ENCODE data around the gene MPPED2. TPM values are rescaled to one million over a fixed set of nuclear protein-coding genes. Genes with fewer than 3 reads are reported as not detected.

The MPPED2 gene
- total RNA-seq, 4 donors from 2014 or later: 0.51 to 19.5 (median 9.3) TPM

DNA sequence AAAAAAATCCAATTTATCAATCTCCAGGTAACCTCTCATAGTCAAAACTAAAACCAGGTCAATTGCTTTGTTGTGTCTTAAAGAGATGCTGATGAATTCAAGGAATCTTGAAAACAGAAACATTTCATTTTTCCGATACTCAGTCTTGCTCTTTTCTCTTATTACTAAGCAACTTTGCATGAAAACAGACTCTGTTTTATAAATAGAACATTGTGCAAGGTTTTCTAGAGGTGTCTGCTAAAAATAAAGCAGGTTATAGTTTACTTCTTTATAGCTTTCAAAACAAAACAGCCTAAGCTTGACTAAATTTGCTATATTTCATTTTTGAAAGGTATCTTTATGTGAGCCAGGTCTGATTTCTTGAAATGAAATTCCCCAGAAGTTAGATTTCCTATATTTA, 154.0 kb downstream of the MPPED2 start:
- Histone ChIP-seq H3K4me3 (no peak overlapping the region), H3K9me3 (no peaks in the 10 kb centered on the region), H3K27me3 (no peaks in the 10 kb centered on the region), H3K36me3 (no peaks in the 10 kb centered on the region), H3K27ac (peak overlapping the region in 1 of 2 donors; percentile 67), H3K4me1 (no peaks in the 10 kb centered on the region)
- intact Hi-C loops (cut with DNase I; ENCODE audit: low total_unique reads): no loop called here
- DNase-seq: no peak
- TF ChIP-seq POLR2A (IDR thresholded peaks at IDR 0.05): no peak
- TF ChIP-seq, protein P1, sequence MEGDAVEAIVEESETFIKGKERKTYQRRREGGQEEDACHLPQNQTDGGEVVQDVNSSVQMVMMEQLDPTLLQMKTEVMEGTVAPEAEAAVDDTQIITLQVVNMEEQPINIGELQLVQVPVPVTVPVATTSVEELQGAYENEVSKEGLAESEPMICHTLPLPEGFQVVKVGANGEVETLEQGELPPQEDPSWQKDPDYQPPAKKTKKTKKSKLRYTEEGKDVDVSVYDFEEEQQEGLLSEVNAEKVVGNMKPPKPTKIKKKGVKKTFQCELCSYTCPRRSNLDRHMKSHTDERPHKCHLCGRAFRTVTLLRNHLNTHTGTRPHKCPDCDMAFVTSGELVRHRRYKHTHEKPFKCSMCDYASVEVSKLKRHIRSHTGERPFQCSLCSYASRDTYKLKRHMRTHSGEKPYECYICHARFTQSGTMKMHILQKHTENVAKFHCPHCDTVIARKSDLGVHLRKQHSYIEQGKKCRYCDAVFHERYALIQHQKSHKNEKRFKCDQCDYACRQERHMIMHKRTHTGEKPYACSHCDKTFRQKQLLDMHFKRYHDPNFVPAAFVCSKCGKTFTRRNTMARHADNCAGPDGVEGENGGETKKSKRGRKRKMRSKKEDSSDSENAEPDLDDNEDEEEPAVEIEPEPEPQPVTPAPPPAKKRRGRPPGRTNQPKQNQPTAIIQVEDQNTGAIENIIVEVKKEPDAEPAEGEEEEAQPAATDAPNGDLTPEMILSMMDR (IDR thresholded peaks at IDR 0.05): no peak

DNA sequence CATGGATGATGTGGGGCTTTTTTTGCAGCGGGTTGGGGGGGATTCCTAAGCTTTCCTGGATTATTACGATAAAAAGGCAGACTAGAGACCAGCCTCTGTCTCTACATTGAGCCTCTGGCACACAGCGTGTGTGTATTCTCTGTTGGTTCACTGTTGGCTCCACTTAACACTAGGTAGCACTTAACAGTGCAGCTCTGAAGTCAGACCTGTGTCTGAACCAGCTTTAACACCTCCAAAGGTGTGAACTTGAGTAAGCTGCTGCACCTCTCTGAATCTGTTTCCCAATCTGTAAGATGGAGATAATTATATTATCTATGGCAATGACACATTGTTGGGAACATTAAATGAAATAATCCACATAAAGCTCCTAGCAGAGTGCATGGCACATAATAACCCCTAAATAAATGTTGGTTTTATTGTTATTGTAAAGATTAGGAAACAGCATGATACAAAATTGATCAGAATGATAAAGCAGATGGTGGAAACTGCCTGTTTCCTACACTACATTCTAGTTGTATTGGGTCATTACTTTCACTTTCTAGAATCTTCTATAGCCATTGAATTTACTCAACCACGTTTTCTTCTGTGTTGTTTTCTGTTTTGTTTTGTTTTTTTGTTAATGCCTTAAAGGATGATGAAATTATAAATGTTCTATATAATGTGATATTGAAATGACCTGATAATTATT, 154.9 kb downstream of the MPPED2 start:
- intact Hi-C loops (cut with DNase I; ENCODE audit: low total_unique reads): no loop called here
- Histone ChIP-seq H3K9me3 (no peaks in the 10 kb centered on the region), H3K36me3 (no peaks in the 10 kb centered on the region), H3K4me3 (no peak overlapping the region), H3K27me3 (no peaks in the 10 kb centered on the region), H3K4me1 (no peaks in the 10 kb centered on the region), H3K27ac (peak overlapping the region in 1 of 2 donors; percentile 67)
- no peak for TF ChIP-seq POLR2A (IDR thresholded peaks at IDR 0.05)
- TF ChIP-seq, protein P1 (IDR thresholded peaks at IDR 0.05): no peak
- no peak for DNase-seq

DNA sequence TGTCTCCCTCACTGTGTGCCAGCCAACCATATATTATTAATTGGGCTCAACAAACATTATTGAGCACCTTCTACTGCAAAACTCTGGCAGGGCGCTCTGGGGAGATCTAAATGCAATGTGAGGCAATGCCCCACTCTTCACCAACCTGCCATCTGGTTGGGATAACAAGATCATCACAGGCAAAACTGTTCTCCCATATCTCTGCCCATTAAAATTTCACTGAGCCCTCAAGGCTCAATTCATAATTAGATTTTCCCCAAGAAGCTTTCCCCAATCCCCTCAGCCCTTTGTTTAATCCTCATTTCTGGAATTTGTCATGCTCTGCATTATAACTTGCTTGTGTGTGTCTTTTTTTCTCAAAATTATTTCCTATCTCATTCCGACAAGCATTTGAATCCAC, 156.6 kb downstream of the MPPED2 start:
- no peak for DNase-seq
- Histone ChIP-seq H3K27ac (no peak overlapping the region), H3K27me3 (no peaks in the 10 kb centered on the region), H3K4me1 (no peaks in the 10 kb centered on the region), H3K9me3 (no peaks in the 10 kb centered on the region), H3K4me3 (no peak overlapping the region), H3K36me3 (no peaks in the 10 kb centered on the region)
- intact Hi-C loops (cut with DNase I; ENCODE audit: low total_unique reads): no loop called here
- no peak for TF ChIP-seq POLR2A (IDR thresholded peaks at IDR 0.05)
- TF ChIP-seq, protein P1 (IDR thresholded peaks at IDR 0.05): no peak

DNA sequence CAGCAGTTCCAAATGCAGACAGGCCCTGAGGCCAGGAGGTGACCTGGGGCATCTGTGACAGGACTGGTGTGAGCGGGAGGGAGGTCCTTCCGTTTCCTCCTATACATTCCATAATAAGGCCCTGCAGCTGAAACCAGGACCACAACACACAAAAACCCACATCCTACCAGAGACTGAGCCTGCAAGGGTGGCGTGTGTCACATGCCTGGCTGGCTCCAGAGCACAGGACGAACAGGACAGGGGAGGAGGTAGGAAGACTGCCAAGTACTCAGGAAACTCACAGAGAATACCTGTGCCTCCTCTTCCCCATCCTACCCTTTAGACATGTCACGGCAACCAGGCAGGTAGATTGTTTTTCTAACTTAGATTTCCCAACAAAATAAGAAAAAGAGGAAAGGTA, 159.4 kb downstream of the MPPED2 start:
- intact Hi-C loops (cut with DNase I; ENCODE audit: low total_unique reads): no loop called here
- DNase-seq: no peak
- H3K36me3 ChIP-seq: no peaks in the 10 kb centered on the region
- no peaks in the 10 kb centered on the region for H3K4me1 ChIP-seq
- no peak overlapping the region for H3K4me3 ChIP-seq
- no peaks in the 10 kb centered on the region for H3K27me3 ChIP-seq
- H3K27ac ChIP-seq: no peak overlapping the region
- TF ChIP-seq, protein P1 (IDR thresholded peaks at IDR 0.05): no peak
- TF ChIP-seq POLR2A (IDR thresholded peaks at IDR 0.05): no peak
- no peaks in the 10 kb centered on the region for H3K9me3 ChIP-seq

DNA sequence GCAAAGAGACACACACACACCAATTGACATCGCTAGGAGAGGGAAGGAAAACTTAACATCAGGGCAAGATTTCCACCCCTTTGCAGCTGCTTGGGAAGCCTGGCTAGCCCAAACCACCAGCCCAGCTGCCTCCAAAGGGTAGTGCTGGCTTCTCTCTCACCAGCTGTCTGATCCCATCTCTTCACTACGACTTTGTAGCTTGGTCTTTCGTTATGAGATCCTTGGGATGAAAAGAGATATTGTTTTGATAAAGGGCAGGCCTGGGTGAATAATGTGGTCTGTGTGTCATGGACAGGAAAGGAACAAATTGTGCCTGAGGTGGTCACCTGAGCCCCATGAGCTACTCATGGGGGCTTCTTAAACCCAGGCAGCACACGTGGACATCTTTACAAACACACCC, 161.3 kb downstream of the MPPED2 start:
- H3K27ac ChIP-seq: no peak overlapping the region
- DNase-seq: no peak
- intact Hi-C loops (cut with DNase I; ENCODE audit: low total_unique reads): no loop called here
- H3K36me3 ChIP-seq: no peaks in the 10 kb centered on the region
- no peak overlapping the region for H3K4me3 ChIP-seq
- no peaks in the 10 kb centered on the region for H3K4me1 ChIP-seq
- no peaks in the 10 kb centered on the region for H3K9me3 ChIP-seq
- TF ChIP-seq, protein P1 (IDR thresholded peaks at IDR 0.05): no peak
- TF ChIP-seq POLR2A (IDR thresholded peaks at IDR 0.05): no peak
- no peaks in the 10 kb centered on the region for H3K27me3 ChIP-seq
